IMR-90 (cell line): Measurements from ENCODE around the gene NTF3. TPM values are rescaled to one million over a fixed set of nuclear protein-coding genes. Genes with fewer than 3 reads are reported as not detected.

Experiments
- ATAC-seq: fragments of 200-7000 bp; cut with Tn5 transposase; 2 replicates; pipeline ENCODE4 v1.9.1; 2020; ENCODE audit warnings: low read depth, mild to moderate bottlenecking, moderate library complexity
- BruUV-seq: library from RNA; stranded (reverse); fragments of 400-500 nt; replicated peaks from 2 replicates; lab custom pipeline; 2021; lab: Mats Ljungman, UMichigan
- CTCF ChIA-PET: fragments of 300-600 bp; formaldehyde crosslinking; extraction: SDS; loops from one replicate; lab custom pipeline; 2021; ENCODE audit warnings: antibody characterized with exemption; lab: Yijun Ruan, JAX
- POLR2A ChIA-PET: fragments of 300-600 bp; sonication (Branson Sonifier 250); formaldehyde crosslinking; loops from one replicate; lab custom pipeline; 2022; ENCODE audit warnings: antibody characterized with exemption; ENCODE audit not compliant: unreplicated experiment; lab: Charles Lee
- DNase-seq: peaks from one replicate; pipeline ENCODE4 v3.0.0; 2013
- H2AFZ ChIP-seq: replicated peaks from 2 replicates; pipeline ENCODE3; 2013; ENCODE audit warnings: low read length, mild to moderate bottlenecking; ENCODE audit not compliant: poor library complexity
- H2AK5ac ChIP-seq: 2 replicates; pipeline ENCODE4 v1.6.1; 2013; ENCODE audit warnings: low read depth, low read length, inconsistent platforms
- H2AK9ac ChIP-seq: replicated peaks from 2 replicates; pipeline ENCODE3; 2013; ENCODE audit warnings: mild to moderate bottlenecking, low read depth, low read length, moderate library complexity; ENCODE audit not compliant: poor library complexity
- H2BK120ac ChIP-seq: 2 replicates; pipeline ENCODE4 v1.6.1; 2013; ENCODE audit warnings: low read depth, low read length, inconsistent platforms
- H2BK15ac ChIP-seq: 3 replicates; pipeline ENCODE4 v1.6.1; 2013; ENCODE audit warnings: low read depth, low read length, inconsistent platforms
- H2BK20ac ChIP-seq: 2 replicates; pipeline ENCODE4 v1.6.1; 2013; ENCODE audit warnings: low read depth, mild to moderate bottlenecking, inconsistent platforms, low read length, moderate library complexity
- H2BK5ac ChIP-seq: 2 replicates; pipeline ENCODE4 v1.6.1; 2013; ENCODE audit warnings: mild to moderate bottlenecking, low read depth, low read length, inconsistent platforms; ENCODE audit not compliant: poor library complexity, severe bottlenecking
- H3K14ac ChIP-seq: replicated peaks from 2 replicates; pipeline ENCODE4 v1.6.1; 2013; ENCODE audit warnings: low read depth, low read length, inconsistent platforms
- H3K18ac ChIP-seq: 2 replicates; pipeline ENCODE4 v1.6.1; 2013; ENCODE audit warnings: low read depth, low read length, control low read depth
- H3K23ac ChIP-seq: 2 replicates; pipeline ENCODE4 v1.6.1; 2013; ENCODE audit warnings: low read depth, low read length, inconsistent platforms
- H3K27ac ChIP-seq: 2 replicates; pipeline ENCODE4 v1.5.1; 2013; ENCODE audit warnings: mild to moderate bottlenecking, control low read depth, low read length; ENCODE audit not compliant: insufficient read depth
- H3K27me3 ChIP-seq: 2 replicates; pipeline ENCODE4 v1.6.1; 2013; ENCODE audit warnings: low read length; ENCODE audit not compliant: control insufficient read depth, insufficient read depth
- H3K36me3 ChIP-seq: 2 replicates; pipeline ENCODE4 v1.6.1; 2013; ENCODE audit warnings: low read length, mixed read lengths; ENCODE audit not compliant: control insufficient read depth, insufficient read depth
- H3K4ac ChIP-seq: 2 replicates; pipeline ENCODE4 v1.6.1; 2013; ENCODE audit warnings: low read depth, low read length, inconsistent platforms
- H3K4me1 ChIP-seq: 2 replicates; pipeline ENCODE4 v1.6.1; 2013; ENCODE audit warnings: low read length, mixed read lengths; ENCODE audit not compliant: control insufficient read depth, insufficient read depth
- H3K4me2 ChIP-seq: 2 replicates; pipeline ENCODE4 v1.6.1; 2013; ENCODE audit warnings: low read depth, mild to moderate bottlenecking, control low read depth, low read length, moderate library complexity
- H3K4me3 ChIP-seq: 2 replicates; pipeline ENCODE4 v1.5.1; 2013; ENCODE audit warnings: low read depth, mild to moderate bottlenecking, control low read depth, low read length, moderate library complexity; ENCODE audit not compliant: insufficient read depth
- H3K56ac ChIP-seq: 2 replicates; pipeline ENCODE4 v1.6.1; 2013; ENCODE audit warnings: low read length, inconsistent platforms; ENCODE audit not compliant: insufficient read depth; ENCODE audit errors: extremely low read depth
- H3K79me1 ChIP-seq, 2 experiments: 2 replicates each; pipeline ENCODE4 v1.6.1; 2013; ENCODE audit warnings: low read length in 2 of 2, inconsistent platforms in 1 of 2, low read depth in 1 of 2
- H3K9ac ChIP-seq: 2 replicates; pipeline ENCODE4 v1.6.1; 2013; ENCODE audit warnings: low read depth, low read length, control low read depth
- H3K9me1 ChIP-seq: 2 replicates; pipeline ENCODE4 v1.6.1; 2013; ENCODE audit warnings: low read length, inconsistent platforms; ENCODE audit not compliant: insufficient read depth
- H3K9me3 ChIP-seq: 2 replicates; pipeline ENCODE4 v1.6.1; 2013; ENCODE audit warnings: low read length; ENCODE audit not compliant: control insufficient read depth, insufficient read depth
- H4K20me1 ChIP-seq: 2 replicates; pipeline ENCODE4 v1.6.1; 2013; ENCODE audit warnings: low read length, inconsistent platforms; ENCODE audit not compliant: insufficient read depth
- H4K5ac ChIP-seq: 2 replicates; pipeline ENCODE4 v1.6.1; 2013; ENCODE audit warnings: mild to moderate bottlenecking, low read depth, low read length, control low read depth
- H4K8ac ChIP-seq, 2 experiments: 2 replicates each; pipeline ENCODE4 v1.6.1; 2013; ENCODE audit warnings: low read depth in 2 of 2, low read length in 2 of 2, control low read depth in 1 of 2, inconsistent platforms in 1 of 2
- H4K91ac ChIP-seq: 2 replicates; pipeline ENCODE4 v1.6.1; 2013; ENCODE audit warnings: low read depth, low read length, inconsistent platforms; ENCODE audit not compliant: insufficient read depth
- ELK1 ChIP-seq: fragments of 150-350 bp; IDR thresholded peaks from 2 replicates; pipeline ENCODE4 v1.6.1; 2016; ENCODE audit warnings: low read depth, mild to moderate bottlenecking, low read length, moderate library complexity, borderline replicate concordance
- FOS ChIP-seq: fragments of 150-350 bp; IDR thresholded peaks from 2 replicates; pipeline ENCODE4 v1.6.1; 2016; ENCODE audit warnings: low read depth, low read length
- MAZ ChIP-seq: IDR thresholded peaks from 2 replicates; pipeline ENCODE4 v1.6.1; 2012; ENCODE audit warnings: low read depth, mild to moderate bottlenecking, low read length, improper control_type of control experiment, moderate library complexity, borderline replicate concordance
- RFX5 ChIP-seq: IDR thresholded peaks from 2 replicates; pipeline ENCODE4 v1.8.0; 2012; ENCODE audit warnings: low read depth, mild to moderate bottlenecking, low read length, moderate library complexity
- whole genome bisulfite sequencing, 2 experiments: methylation state at CpG; one replicate each; pipeline versions ENCODE4 v1.1.5 to v1.1.7; 2013; ENCODE audit warnings: missing lambda C conversion rate in 2 of 2; ENCODE audit not compliant: insufficient read length in 1 of 2; ENCODE audit errors: extremely low coverage in 2 of 2; 5-methylcytosine and 5-hydroxymethylcytosine counted together
- dilution Hi-C: fragments of 300-500 bp; cut with HindIII; formaldehyde crosslinking; loops from one replicate; pipeline ENCODE4 v1.14.3; 2018; ENCODE audit warnings: low sequenced_read_pairs; ENCODE audit not compliant: unreplicated experiment
- in situ Hi-C: fragments of 300-500 bp; cut with MboI; formaldehyde crosslinking; loops from 3 replicates; pipeline ENCODE4 v1.14.3; 2019; ENCODE audit warnings: low sequenced_read_pairs, inconsistent platforms, mixed read lengths
- intact Hi-C: fragments of 100-400 bp; cut with micrococcal nuclease; formaldehyde crosslinking; loops from 2 replicates; pipeline ENCODE4 v1.10.0; 2022
- polyA plus RNA-seq, 3 experiments: library from polyadenylated mRNA; depleted of rRNA; stranded (reverse); fragments of >200 nt; gene quantifications; 2 replicates each; pipeline ENCODE4 v1.2.3, GENCODE V29; 2012; ENCODE audit warnings: low replicate concordance in 1 of 3
- total RNA-seq: library from RNA; depleted of rRNA; stranded (reverse); fragments of >200 nt; gene quantifications from 2 replicates; pipeline ENCODE4 v1.2.3, GENCODE V29; 2012

NTF3 gene
- total and polyA plus RNA-seq, 2 of the 4 experiments (the other 2 are of a cell fraction) = 12.2 to 32.4 TPM

GRCh38 chr12:5396541-5396940 is 35.4 kb upstream of the NTF3 start:
- WGBS, 2 experiments = no CpG with 5 or more reads among the region's 1 CpG
- H3K4me1 ChIP-seq = no peaks in the 10 kb centered on the region
- H3K4ac ChIP-seq = no peak overlapping the region
- H2BK20ac ChIP-seq = no peak overlapping the region
- in situ Hi-C loops (no loop called here), dilution Hi-C loops (no loop called here), intact Hi-C loops (no loop called here)
- no peak overlapping the region for H4K91ac ChIP-seq
- H3K4me3 ChIP-seq = no peak overlapping the region
- H2BK15ac ChIP-seq = no peak overlapping the region
- no peaks in the 10 kb centered on the region for H3K9me1 ChIP-seq
- no peaks in the 10 kb centered on the region for H3K79me1 ChIP-seq
- no peak overlapping the region for H3K56ac ChIP-seq
- no peak overlapping the region for H3K14ac ChIP-seq
- no TSS peak for BruUV-seq
- H2BK120ac ChIP-seq = no peak overlapping the region
- H2AFZ ChIP-seq = no peak overlapping the region
- no peaks in the 10 kb centered on the region for H3K36me3 ChIP-seq
- POLR2A ChIA-PET = no interaction called here
- H3K23ac ChIP-seq = no peak overlapping the region
- H2BK5ac ChIP-seq = no peak overlapping the region
- H2AK9ac ChIP-seq = no peak overlapping the region
- no peak overlapping the region for H3K9ac ChIP-seq
- ATAC-seq (no peak), DNase-seq (no peak)
- CTCF ChIA-PET = no interaction called here
- H4K20me1 ChIP-seq = no peaks in the 10 kb centered on the region
- TF ChIP-seq ELK1 = no peak
- TF ChIP-seq FOS = no peak
- TF ChIP-seq MAZ = no peak
- TF ChIP-seq RFX5 = no peak
- H4K5ac ChIP-seq = no peak overlapping the region
- H2AK5ac ChIP-seq = no peak overlapping the region
- no peaks in the 10 kb centered on the region for H3K9me3 ChIP-seq
- H3K18ac ChIP-seq = no peak overlapping the region
- peaks cover 16% of the 10 kb centered on the region for H3K27me3 ChIP-seq
- H3K27ac ChIP-seq = no peak overlapping the region
- H4K8ac ChIP-seq = no peak overlapping the region
- no peak overlapping the region for H3K4me2 ChIP-seq
